Nephron progenitor cell (in vitro differentiated cells): ENCODE results near the gene BTNL8.

Source experiments
- DNase-seq: peaks from one replicate; pipeline ENCODE4 v3.0.0; 2021
- H3K27ac Mint-ChIP-seq: 2 replicates; pipeline ENCODE4 v1.8.0; 2021; ENCODE audit warnings: mild to moderate bottlenecking, moderate library complexity, mixed read lengths
- H3K27me3 Mint-ChIP-seq: 2 replicates; pipeline ENCODE4 v1.8.0; 2021; ENCODE audit warnings: mild to moderate bottlenecking, low read depth, mixed read lengths; ENCODE audit not compliant: poor library complexity
- H3K36me3 Mint-ChIP-seq: 2 replicates; pipeline ENCODE4 v1.8.0; 2021; ENCODE audit warnings: low read depth, mixed read lengths
- H3K4me1 Mint-ChIP-seq: 2 replicates; pipeline ENCODE4 v1.8.0; 2021; ENCODE audit warnings: mixed read lengths
- H3K4me3 Mint-ChIP-seq: 2 replicates; pipeline ENCODE4 v1.8.0; 2021; ENCODE audit warnings: mild to moderate bottlenecking, moderate library complexity, mixed read lengths
- H3K9me3 Mint-ChIP-seq: 2 replicates; pipeline ENCODE4 v1.8.0; 2021; ENCODE audit warnings: mild to moderate bottlenecking, moderate library complexity, mixed read lengths
- CTCF ChIP-seq: fragments of 200-600 bp; sonication (generic); IDR thresholded peaks from 2 replicates; pipeline ENCODE4 v1.5.0; 2021; ENCODE audit warnings: antibody characterized with exemption

BTNL8 gene

GRCh38 chr5:180960209-180960608 is 61.2 kb downstream of the BTNL8 start:
- H3K4me1 Mint-ChIP-seq = no peaks in the 10 kb centered on the region
- H3K27ac Mint-ChIP-seq = no peak overlapping the region
- no peak for TF ChIP-seq CTCF
- H3K27me3 Mint-ChIP-seq = peaks cover 7% of the 10 kb centered on the region
- H3K4me3 Mint-ChIP-seq = no peak overlapping the region
- no peaks in the 10 kb centered on the region for H3K36me3 Mint-ChIP-seq
- DNase-seq = no peak
- H3K9me3 Mint-ChIP-seq = no peaks in the 10 kb centered on the region

- Mint-ChIP-seq H3K27ac (no peak overlapping the region), H3K4me1 (no peaks in the 10 kb centered on the region), H3K4me3 (no peak overlapping the region), H3K9me3 (peaks cover 8% of the 10 kb centered on the region), H3K36me3 (no peaks in the 10 kb centered on the region), H3K27me3 (peaks cover 9% of the 10 kb centered on the region)
- DNase-seq = no peak
- no peak for TF ChIP-seq CTCF
These were observed 70.4 kb downstream of the BTNL8 start for GRCh38 chr5:180969406-180969805.

- H3K4me3 Mint-ChIP-seq = no peak overlapping the region
- peaks cover 3% of the 10 kb centered on the region for H3K27me3 Mint-ChIP-seq
- H3K9me3 Mint-ChIP-seq = peaks cover 8% of the 10 kb centered on the region
- no peak for TF ChIP-seq CTCF
- H3K36me3 Mint-ChIP-seq = no peaks in the 10 kb centered on the region
- no peak overlapping the region for H3K27ac Mint-ChIP-seq
- no peak for DNase-seq
- H3K4me1 Mint-ChIP-seq = no peaks in the 10 kb centered on the region
These were observed 71.4 kb downstream of the BTNL8 start for GRCh38 chr5:180970336-180970735.

GRCh38 chr5:180970875-180971274 is 71.9 kb downstream of the BTNL8 start:
- no peak for TF ChIP-seq CTCF
- H3K27ac Mint-ChIP-seq = no peak overlapping the region
- H3K36me3 Mint-ChIP-seq = no peaks in the 10 kb centered on the region
- H3K4me3 Mint-ChIP-seq = no peak overlapping the region
- peaks cover 11% of the 10 kb centered on the region for H3K9me3 Mint-ChIP-seq
- peaks cover 3% of the 10 kb centered on the region for H3K27me3 Mint-ChIP-seq
- no peaks in the 10 kb centered on the region for H3K4me1 Mint-ChIP-seq
- DNase-seq = no peak

GRCh38 chr5:180974612-180975315 is 75.8 kb downstream of the BTNL8 start:
- Mint-ChIP-seq H3K27me3 (peaks cover 3% of the 10 kb centered on the region), H3K4me3 (no peak overlapping the region), H3K4me1 (no peaks in the 10 kb centered on the region), H3K36me3 (no peaks in the 10 kb centered on the region), H3K9me3 (peaks cover 11% of the 10 kb centered on the region), H3K27ac (no peak overlapping the region)
- TF ChIP-seq CTCF = no peak
- DNase-seq = no peak

GRCh38 chr5:180975338-180975737 is 76.4 kb downstream of the BTNL8 start:
- DNase-seq = no peak
- H3K27me3 Mint-ChIP-seq = peaks cover 3% of the 10 kb centered on the region
- H3K27ac Mint-ChIP-seq = no peak overlapping the region
- H3K9me3 Mint-ChIP-seq = peaks cover 11% of the 10 kb centered on the region
- H3K4me1 Mint-ChIP-seq = no peaks in the 10 kb centered on the region
- H3K36me3 Mint-ChIP-seq = no peaks in the 10 kb centered on the region
- no peak overlapping the region for H3K4me3 Mint-ChIP-seq
- TF ChIP-seq CTCF = no peak
